Common myeloid progenitor, CD34-positive (primary cell): ENCODE measurements around the gene SAMD7.

Experiments
- CTCF ChIA-PET: fragments of 350-600 bp; sonication (Branson Sonifier 250); formaldehyde crosslinking; loops from one replicate; lab custom pipeline; 2021; ENCODE audit warnings: antibody characterized with exemption; lab: Charles Lee
- POLR2A ChIA-PET: fragments of 350-600 bp; sonication (Branson Sonifier 250); formaldehyde crosslinking; loops from one replicate; lab custom pipeline; 2021; ENCODE audit warnings: antibody characterized with exemption; lab: Charles Lee
- DNase-seq, 3 donors: peaks; one replicate each; pipeline versions ENCODE4 v3.0.0 to v3.0.0-alpha.2; 2013
- H3K27ac ChIP-seq, 2 experiments: 1 replicate in 1 of 2; 2 replicates in 1 of 2; pipeline ENCODE4 v1.7.0; 2013; ENCODE audit warnings: inconsistent platforms in 2 of 2, low read length in 2 of 2, mild to moderate bottlenecking in 2 of 2, low read depth in 1 of 2, moderate library complexity in 1 of 2; ENCODE audit not compliant: severe bottlenecking in 2 of 2, insufficient read depth in 1 of 2, poor library complexity in 1 of 2
- H3K27me3 ChIP-seq, 5 experiments: replicated peaks in 2 of 5; 1 replicate in 3 of 5; 2 replicates in 2 of 5; pipeline versions ENCODE4 v1.6.1 to v1.7.0; 2013; ENCODE audit warnings: low read length in 4 of 5, mild to moderate bottlenecking in 2 of 5, moderate library complexity in 2 of 5, inconsistent platforms in 1 of 5; ENCODE audit not compliant: insufficient read depth in 5 of 5, control insufficient read depth in 4 of 5
- H3K36me3 ChIP-seq, 4 experiments: 1 replicate in 2 of 4; 2 replicates in 2 of 4; pipeline versions ENCODE4 v1.6.1 to v1.7.0; 2013; ENCODE audit warnings: low read length in 3 of 4, control low read depth in 1 of 4, mild to moderate bottlenecking in 1 of 4; ENCODE audit not compliant: control insufficient read depth in 4 of 4, insufficient read depth in 4 of 4
- H3K4me1 ChIP-seq, 4 experiments: 1 replicate in 3 of 4; 2 replicates in 1 of 4; pipeline versions ENCODE4 v1.6.1 to v1.7.1; 2013; ENCODE audit warnings: low read length in 3 of 4, mild to moderate bottlenecking in 3 of 4, control low read depth in 1 of 4, inconsistent platforms in 1 of 4, moderate library complexity in 1 of 4; ENCODE audit not compliant: control insufficient read depth in 4 of 4, insufficient read depth in 4 of 4; ENCODE audit errors: control extremely low read depth in 1 of 4
- H3K4me3 ChIP-seq, 7 experiments: 1 replicate in 4 of 7; 2 replicates in 3 of 7; pipeline versions ENCODE4 v1.5.1 to v1.7.0; 2013; ENCODE audit warnings: mild to moderate bottlenecking in 7 of 7, low read length in 6 of 7, moderate library complexity in 6 of 7, inconsistent platforms in 2 of 7, low read depth in 2 of 7, control low read depth in 1 of 7; ENCODE audit not compliant: insufficient read depth in 4 of 7, control insufficient read depth in 1 of 7; ENCODE audit errors: extremely low read depth in 1 of 7
- H3K9me3 ChIP-seq, 5 experiments: 1 replicate in 4 of 5; 2 replicates in 1 of 5; pipeline versions ENCODE4 v1.6.1 to v1.7.1; 2013; ENCODE audit warnings: low read length in 4 of 5, mild to moderate bottlenecking in 2 of 5, inconsistent platforms in 1 of 5, low read depth in 1 of 5, moderate library complexity in 1 of 5; ENCODE audit not compliant: control insufficient read depth in 4 of 5, insufficient read depth in 2 of 5; ENCODE audit errors: control extremely low read depth in 1 of 5
- WGBS: methylation state at CpG from one replicate; pipeline ENCODE4 v1.1.5; 2013; ENCODE audit not compliant: insufficient coverage; 5-methylcytosine and 5-hydroxymethylcytosine counted together

Gene SAMD7

DNA sequence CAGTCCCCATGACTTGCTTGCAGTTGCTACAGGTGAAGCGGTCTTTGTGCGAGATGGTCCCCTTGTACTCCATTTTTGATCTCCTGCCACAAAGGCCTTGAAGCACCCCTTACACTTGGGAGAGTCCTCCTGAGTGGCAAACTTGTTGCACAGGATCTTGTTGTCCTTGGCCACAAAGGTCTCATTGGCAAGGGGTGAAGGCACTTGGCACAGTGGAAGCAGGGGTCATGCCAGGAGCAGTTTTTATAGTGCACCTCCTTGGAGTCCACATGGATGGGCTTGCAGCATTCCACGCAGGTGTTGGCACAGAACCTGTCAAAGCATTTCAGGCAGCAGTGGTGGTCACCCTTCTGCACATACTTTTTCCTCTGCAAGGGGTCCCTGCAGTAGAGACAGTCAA, 35.0 kb downstream of the SAMD7 start:
- POLR2A ChIA-PET, result no interaction called here
- H3K4me1 ChIP-seq, result peaks cover 4 to 17% (median 8%) of the 10 kb centered on the region in 4 experiments
- WGBS, result 100% methylated on average over 3 of the region's 3 CpGs
- no peak overlapping the region for H3K4me3 ChIP-seq
- CTCF ChIA-PET, result interaction anchor here (1.5 kb wide), 1 partner anchor 21 kb away, joined by 3 read pairs; the partner anchor contains the start of gene SEC62
- no peak for DNase-seq
- H3K9me3 ChIP-seq, result peaks cover 0 to 3% (median 0%) of the 10 kb centered on the region in 5 experiments
- H3K27ac ChIP-seq, result no peak overlapping the region
- no peaks in the 10 kb centered on the region for H3K27me3 ChIP-seq
- no peaks in the 10 kb centered on the region for H3K36me3 ChIP-seq

DNA sequence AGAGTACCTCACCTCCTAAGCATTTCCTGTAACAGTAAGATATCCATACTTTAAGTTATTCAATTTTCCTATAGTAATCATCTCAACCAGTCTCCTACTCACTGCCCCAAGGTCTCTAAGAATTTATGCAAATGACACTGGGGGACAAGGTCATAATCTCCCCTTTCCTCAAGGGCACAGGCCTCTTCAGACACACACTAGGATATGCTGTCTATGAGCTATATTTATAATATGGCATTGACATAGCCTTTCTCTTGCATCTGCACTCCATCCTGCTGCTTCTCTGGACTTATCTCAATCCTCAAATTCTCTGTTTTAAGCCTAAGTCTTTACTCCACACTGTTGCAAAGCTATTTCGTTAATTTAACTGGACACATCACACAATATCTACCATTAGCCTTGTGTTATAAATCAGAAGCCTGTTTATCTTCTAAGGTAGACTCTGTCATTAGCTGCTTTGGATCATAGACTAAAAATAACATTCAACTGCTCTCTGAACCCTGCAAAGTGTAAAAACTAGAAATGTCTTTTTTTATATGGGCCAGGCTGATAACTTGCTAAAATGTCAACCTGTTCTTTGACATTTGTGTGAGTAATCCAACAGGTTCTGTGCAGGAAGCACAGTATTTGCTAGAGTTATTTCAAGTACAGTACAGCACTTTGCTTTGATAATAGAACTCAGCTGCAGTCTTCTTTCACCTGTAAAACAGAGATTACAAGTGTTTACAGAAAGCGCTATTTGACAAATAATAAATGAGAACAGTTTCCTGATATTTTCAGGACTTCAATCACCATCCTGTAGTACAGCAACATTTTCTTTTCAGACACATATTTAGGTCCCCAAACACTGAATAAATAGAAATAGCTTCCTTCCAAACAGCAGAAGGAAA, 37.4 kb downstream of the SAMD7 start:
- ChIA-PET POLR2A (no interaction called here), CTCF (interaction anchor here (0.9 to 3.0 kb wide), 3 partner anchors 12 to 19 kb away, joined by 3 to 10 read pairs (median 4); no protein-coding TSS in a partner anchor)
- no CpG with 5 or more reads among the region's 2 CpGs for WGBS
- Histone ChIP-seq H3K4me3 (no peak overlapping the region), H3K36me3 (no peaks in the 10 kb centered on the region), H3K4me1 (peaks cover 5 to 22% (median 8%) of the 10 kb centered on the region in 4 experiments), H3K27me3 (no peaks in the 10 kb centered on the region), H3K27ac (no peak overlapping the region), H3K9me3 (no peaks in the 10 kb centered on the region)
- DNase-seq, result no peak

DNA sequence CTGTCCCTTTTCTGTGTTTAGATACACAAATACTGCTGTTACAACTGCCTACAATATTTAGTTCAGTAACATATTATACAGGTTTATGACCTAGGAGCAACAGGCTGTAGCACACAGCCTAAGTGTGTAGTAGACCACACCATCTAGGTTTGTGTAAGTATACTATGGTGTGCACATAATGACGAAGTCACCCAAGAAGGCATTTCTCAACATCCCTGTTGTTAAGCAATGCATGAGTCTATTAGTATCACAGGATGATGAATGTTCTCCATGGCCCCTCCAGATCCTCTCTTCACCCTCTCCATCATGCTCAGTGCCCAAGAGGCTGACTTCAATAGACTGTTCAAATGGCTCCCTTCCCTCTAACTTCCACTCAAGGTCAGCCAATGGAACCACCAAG, 40.7 kb downstream of the SAMD7 start:
- Histone ChIP-seq H3K27ac (no peak overlapping the region), H3K27me3 (no peaks in the 10 kb centered on the region), H3K4me3 (no peak overlapping the region), H3K9me3 (no peaks in the 10 kb centered on the region), H3K36me3 (no peaks in the 10 kb centered on the region), H3K4me1 (peaks cover 0 to 17% (median 2%) of the 10 kb centered on the region in 4 experiments)
- POLR2A ChIA-PET, result no interaction called here
- CTCF ChIA-PET, result no interaction called here
- no peak for DNase-seq
- WGBS, result 100% methylated on average over 1 of the region's 1 CpG

DNA sequence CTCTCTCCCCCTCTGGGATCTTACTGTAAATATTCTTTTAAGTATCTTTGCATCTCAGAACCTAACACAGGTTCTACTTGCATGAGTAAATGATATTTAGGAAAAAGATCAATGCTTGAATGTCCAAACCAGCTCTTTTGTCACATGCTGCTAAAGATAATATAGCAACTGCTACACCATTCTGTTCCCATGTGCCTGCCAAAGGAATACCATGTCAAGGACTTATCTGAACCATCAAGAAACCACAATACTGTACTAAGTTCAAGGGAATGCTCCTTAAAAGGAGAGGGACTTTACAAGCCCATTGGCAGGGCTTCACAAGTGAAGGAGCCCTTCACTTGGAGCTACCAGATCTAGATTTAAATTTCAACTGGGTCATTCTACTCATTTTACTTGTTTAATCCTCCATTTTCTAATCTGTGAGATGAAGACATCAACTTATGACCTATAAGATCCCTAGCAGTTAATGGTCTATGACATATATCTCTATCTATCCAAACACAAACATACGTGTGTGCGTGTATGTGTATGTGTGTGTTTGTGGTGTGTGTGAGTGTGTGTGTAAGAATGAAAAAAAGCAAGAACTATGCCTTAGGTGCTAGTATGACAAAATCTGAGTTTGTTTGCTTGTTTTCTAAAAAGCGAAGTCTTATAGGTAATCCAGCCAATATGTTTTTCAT, 42.2 kb downstream of the SAMD7 start:
- Histone ChIP-seq H3K27me3 (no peaks in the 10 kb centered on the region), H3K4me3 (no peak overlapping the region), H3K9me3 (no peaks in the 10 kb centered on the region), H3K36me3 (no peaks in the 10 kb centered on the region), H3K4me1 (peaks cover 0 to 17% (median 2%) of the 10 kb centered on the region in 4 experiments), H3K27ac (no peak overlapping the region)
- ChIA-PET CTCF (interaction anchor here (1.3 to 3.7 kb wide), 2 partner anchors 13 to 128 kb away, joined by 3 to 13 read pairs; partner anchors contain the start of gene SEC62), POLR2A (no interaction called here)
- WGBS, result no CpG with 5 or more reads among the region's 3 CpGs
- DNase-seq, result no peak

DNA sequence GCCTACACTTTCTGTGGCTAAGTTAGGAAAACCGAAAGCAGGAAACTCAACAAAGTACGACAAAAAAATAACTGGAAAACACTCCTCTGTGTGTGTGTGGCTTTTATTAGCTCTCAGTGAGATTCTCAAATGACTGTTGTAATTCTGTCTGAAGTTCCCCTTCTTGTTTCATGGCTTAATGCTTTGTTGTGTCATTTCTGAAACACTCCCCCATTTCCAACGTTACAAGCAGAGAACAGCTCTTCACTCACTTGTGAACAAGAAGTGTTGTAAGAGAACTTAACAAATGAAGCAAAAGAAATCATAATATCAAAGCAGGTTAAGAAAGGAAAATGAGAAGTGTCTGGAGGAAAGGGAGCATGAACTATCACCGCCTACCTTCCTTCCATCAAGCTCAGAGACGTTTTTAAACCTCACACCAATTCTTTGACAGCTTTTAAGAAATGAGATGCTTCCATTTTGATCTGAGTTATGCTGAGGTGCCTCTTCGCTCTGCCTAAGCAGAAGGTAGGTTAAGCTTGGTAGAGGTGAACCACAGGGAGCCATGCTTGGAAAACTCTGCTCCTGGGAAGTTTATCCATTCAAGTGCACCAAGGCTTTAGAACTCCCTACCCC, 42.9 kb downstream of the SAMD7 start:
- DNase-seq, result peak in 2 of 3 donors; percentile 67 to 76
- H3K27ac ChIP-seq, result no peak overlapping the region
- no peaks in the 10 kb centered on the region for H3K27me3 ChIP-seq
- H3K4me1 ChIP-seq, result peaks cover 0 to 17% (median 2%) of the 10 kb centered on the region in 4 experiments
- H3K4me3 ChIP-seq, result no peak overlapping the region
- no peaks in the 10 kb centered on the region for H3K36me3 ChIP-seq
- 89% methylated on average over 1 of the region's 6 CpGs for WGBS
- ChIA-PET CTCF (interaction anchor here (1.3 to 3.7 kb wide), 2 partner anchors 12 to 129 kb away, joined by 3 to 13 read pairs; partner anchors contain the start of gene SEC62), POLR2A (no interaction called here)
- H3K9me3 ChIP-seq, result no peaks in the 10 kb centered on the region

DNA sequence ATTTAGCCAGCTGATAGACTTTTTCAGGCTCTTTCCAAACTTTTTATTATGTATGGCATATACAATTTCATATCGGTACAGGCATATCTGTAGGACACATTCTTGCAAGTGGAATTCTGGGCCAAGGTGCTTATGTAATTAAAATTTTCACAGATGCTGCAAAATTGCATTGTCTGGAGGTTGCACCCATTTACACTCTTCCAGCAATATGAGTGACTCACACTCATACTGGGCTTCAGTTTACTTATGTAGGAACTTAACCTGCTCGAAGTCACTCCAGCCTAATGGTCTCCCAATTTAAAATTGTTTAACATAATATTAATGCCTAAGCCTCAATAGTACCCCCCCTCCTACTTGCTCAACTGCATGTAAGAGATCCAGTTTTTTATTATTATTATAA, 44.0 kb downstream of the SAMD7 start:
- Histone ChIP-seq H3K9me3 (no peaks in the 10 kb centered on the region), H3K36me3 (no peaks in the 10 kb centered on the region), H3K27ac (no peak overlapping the region), H3K27me3 (no peaks in the 10 kb centered on the region), H3K4me1 (peaks cover 0 to 17% (median 2%) of the 10 kb centered on the region in 4 experiments), H3K4me3 (no peak overlapping the region)
- POLR2A ChIA-PET, result no interaction called here
- no peak for DNase-seq
- CTCF ChIA-PET, result interaction anchor here (3.7 kb wide), 1 partner anchor 11 kb away, joined by 13 read pairs; the partner anchor contains the start of gene SEC62
- WGBS, result 100% methylated on average over 1 of the region's 2 CpGs
